Vagina (tissue), 2 donors: ENCODE results near the gene CCL5. TPM values are rescaled to one million over a fixed set of nuclear protein-coding genes. Genes with fewer than 3 reads are reported as not detected.

Experiments
- DNase-seq, 2 donors: peaks; one replicate each; pipeline ENCODE4 v3.0.0-alpha.2; 2017; ENCODE audit errors: extremely low spot score in 2 of 2
- H3K27ac ChIP-seq: fragments of 200-600 bp; sonication (generic); one replicate; pipeline ENCODE4 v1.5.1; 2019
- H3K27me3 ChIP-seq: fragments of 200-600 bp; sonication (generic); one replicate; pipeline ENCODE4 v1.5.1; 2019
- H3K36me3 ChIP-seq, 2 donors: fragments of 200-600 bp; sonication (generic); one replicate each; pipeline ENCODE4 v1.5.1; 2017 to 2019
- H3K4me1 ChIP-seq: fragments of 200-600 bp; sonication (generic); one replicate; pipeline ENCODE4 v1.5.1; 2019
- H3K4me3 ChIP-seq, 2 donors: fragments of 200-600 bp; sonication (generic); 1 replicate in 1 of 2; 2 replicates in 1 of 2; pipeline ENCODE4 v1.5.1; 2016 to 2019
- H3K9me3 ChIP-seq: fragments of 200-600 bp; sonication (generic); one replicate; pipeline ENCODE4 v1.5.1; 2019
- CTCF ChIP-seq, 3 experiments: fragments of 450-650 bp in 2 of 3; fragments of 200-600 bp in 1 of 3; sonication (generic) in 1 of 3; IDR thresholded peaks; one replicate each; pipeline ENCODE4 v1.5.1; 2017 to 2019; ENCODE audit warnings: antibody characterized with exemption in 3 of 3, mild to moderate bottlenecking in 2 of 3, moderate library complexity in 2 of 3
- POLR2A ChIP-seq, 2 donors: fragments of 450-650 bp; IDR thresholded peaks; one replicate each; pipeline ENCODE4 v1.6.1; 2017; ENCODE audit warnings: antibody characterized with exemption in 2 of 2, mild to moderate bottlenecking in 2 of 2, moderate library complexity in 2 of 2
- POLR2AphosphoS5 ChIP-seq, 2 donors: sonication (generic); formaldehyde crosslinking; IDR thresholded peaks; one replicate each; pipeline ENCODE4 v1.9.0; 2017; ENCODE audit warnings: antibody characterized with exemption in 2 of 2, mild to moderate bottlenecking in 2 of 2, low read depth in 1 of 2; ENCODE audit not compliant: insufficient read depth in 1 of 2
- intact Hi-C: fragments of 100-400 bp; cut with DNase I; formaldehyde crosslinking; loops from one replicate; pipeline ENCODE4 v1.15.1; 2023
- total RNA-seq: library from RNA; depleted of rRNA; stranded (reverse); fragments of >200 nt; gene quantifications from one replicate; pipeline ENCODE4 v1.2.3, GENCODE V29; 2016

The CCL5 gene
- total RNA-seq, 1 donor from 2014 or later = 4.9 TPM

DNA sequence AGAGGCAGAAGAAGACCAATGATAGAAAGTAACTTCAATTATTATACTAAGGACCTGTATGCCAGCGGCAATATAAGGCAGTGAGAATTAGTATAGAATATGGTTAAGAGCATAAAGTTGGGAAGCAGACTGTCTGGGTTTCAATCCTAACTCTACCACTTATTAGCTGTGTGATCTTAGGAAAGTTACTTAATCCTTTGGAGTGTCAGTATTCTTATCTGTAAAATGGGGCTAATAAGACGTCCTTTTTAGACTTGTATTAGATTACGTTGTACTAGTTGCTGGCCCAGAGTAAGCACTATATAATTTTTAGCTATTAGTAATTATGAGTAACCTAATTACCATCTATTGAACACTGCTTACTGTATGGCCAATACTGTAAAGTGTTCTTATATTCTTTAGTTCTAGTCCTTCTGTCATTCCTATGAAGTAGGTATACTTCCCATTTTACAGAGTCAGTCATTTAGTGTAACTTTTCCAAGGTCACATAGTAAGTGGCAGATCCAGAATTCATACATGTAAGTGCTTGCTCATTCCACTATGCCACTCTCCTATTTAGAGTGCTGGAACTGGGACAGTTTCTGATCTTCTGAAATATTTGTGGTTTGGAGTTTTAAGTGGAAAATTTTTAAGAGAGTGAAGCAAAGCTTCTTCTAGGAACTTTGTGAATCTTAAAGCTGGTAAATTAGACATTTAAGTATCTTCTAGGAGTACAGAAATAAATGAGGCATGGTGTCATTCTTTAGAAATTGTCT, 33.9 kb downstream of the CCL5 start:
- Histone ChIP-seq H3K36me3 (peaks cover 0 to 66% of the 10 kb centered on the region in 2 donors), H3K27me3 (no peaks in the 10 kb centered on the region), H3K4me1 (no peaks in the 10 kb centered on the region), H3K4me3 (no peak overlapping the region), H3K9me3 (no peaks in the 10 kb centered on the region), H3K27ac (no peak overlapping the region)
- no peak for TF ChIP-seq CTCF (IDR thresholded peaks at IDR 0.05)
- no peak for TF ChIP-seq POLR2AphosphoS5 (IDR thresholded peaks at IDR 0.05; ENCODE audit: insufficient read depth in 1 of 2, low read depth in 1 of 2)
- TF ChIP-seq POLR2A (IDR thresholded peaks at IDR 0.05) = no peak
- no peak for DNase-seq
- intact Hi-C loops = no loop called here

GRCh38 chr17:35844547-35844946, 35.6 kb downstream of the CCL5 start:
- no peak for TF ChIP-seq CTCF (IDR thresholded peaks at IDR 0.05)
- no peak for TF ChIP-seq POLR2A (IDR thresholded peaks at IDR 0.05)
- TF ChIP-seq POLR2AphosphoS5 (IDR thresholded peaks at IDR 0.05; ENCODE audit: insufficient read depth in 1 of 2, low read depth in 1 of 2) = no peak
- no peak overlapping the region for H3K27ac ChIP-seq
- H3K9me3 ChIP-seq = no peaks in the 10 kb centered on the region
- DNase-seq = no peak
- intact Hi-C loops = no loop called here
- no peak overlapping the region for H3K4me3 ChIP-seq
- H3K36me3 ChIP-seq = peaks cover 0 to 82% of the 10 kb centered on the region in 2 donors
- H3K4me1 ChIP-seq = no peaks in the 10 kb centered on the region
- H3K27me3 ChIP-seq = no peaks in the 10 kb centered on the region

DNA sequence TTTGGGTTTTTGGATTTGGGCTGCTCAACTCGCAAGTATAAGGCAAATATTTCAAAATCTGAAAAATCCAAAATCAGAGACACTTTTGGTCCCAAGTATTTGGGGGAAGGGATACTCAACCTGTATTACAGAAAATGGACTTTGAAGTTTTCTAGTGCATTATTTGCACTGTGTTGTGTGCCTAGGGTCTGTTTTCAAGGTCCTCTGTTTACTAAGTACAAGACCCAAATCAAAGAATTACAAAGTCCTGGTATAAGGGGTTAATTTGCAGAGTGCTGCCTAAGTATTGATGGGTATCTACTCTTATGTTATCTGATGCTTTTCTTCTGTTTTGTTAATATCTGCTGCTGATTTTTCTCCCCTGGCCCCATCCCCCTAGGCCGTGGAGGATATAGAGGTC, 36.5 kb downstream of the CCL5 start:
- Histone ChIP-seq H3K4me1 (no peaks in the 10 kb centered on the region), H3K4me3 (no peak overlapping the region), H3K27me3 (no peaks in the 10 kb centered on the region), H3K27ac (no peak overlapping the region), H3K36me3 (peaks cover 0 to 91% of the 10 kb centered on the region in 2 donors), H3K9me3 (no peaks in the 10 kb centered on the region)
- TF ChIP-seq POLR2AphosphoS5 (IDR thresholded peaks at IDR 0.05; ENCODE audit: insufficient read depth in 1 of 2, low read depth in 1 of 2) = no peak
- no peak for TF ChIP-seq POLR2A (IDR thresholded peaks at IDR 0.05)
- no peak for TF ChIP-seq CTCF (IDR thresholded peaks at IDR 0.05)
- intact Hi-C loops = no loop called here
- DNase-seq = no peak

DNA sequence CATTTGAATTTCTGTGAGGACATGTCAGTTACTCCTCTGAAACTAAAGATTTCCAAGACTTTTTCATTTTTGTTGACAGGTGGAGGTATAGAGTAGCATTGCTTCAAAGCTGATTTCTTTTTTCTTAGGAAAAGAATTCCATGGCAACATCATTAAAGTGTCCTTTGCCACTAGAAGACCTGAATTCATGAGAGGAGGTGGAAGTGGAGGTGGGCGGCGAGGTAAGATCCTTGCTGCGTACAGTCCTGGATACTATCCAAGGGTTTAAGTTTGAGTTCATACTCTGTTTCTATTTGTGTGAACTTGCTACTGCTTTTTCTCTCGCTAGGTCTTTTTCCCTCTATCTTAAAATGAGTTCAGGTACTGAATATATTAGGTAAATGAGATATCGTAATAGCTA, 37.9 kb downstream of the CCL5 start:
- intact Hi-C loops = no loop called here
- Histone ChIP-seq H3K27me3 (no peaks in the 10 kb centered on the region), H3K27ac (no peak overlapping the region), H3K4me3 (no peak overlapping the region), H3K4me1 (no peaks in the 10 kb centered on the region), H3K9me3 (no peaks in the 10 kb centered on the region), H3K36me3 (peaks cover 0 to 98% of the 10 kb centered on the region in 2 donors)
- DNase-seq = no peak
- TF ChIP-seq POLR2A (IDR thresholded peaks at IDR 0.05) = no peak
- TF ChIP-seq CTCF (IDR thresholded peaks at IDR 0.05) = no peak
- TF ChIP-seq POLR2AphosphoS5 (IDR thresholded peaks at IDR 0.05; ENCODE audit: insufficient read depth in 1 of 2, low read depth in 1 of 2) = no peak

DNA sequence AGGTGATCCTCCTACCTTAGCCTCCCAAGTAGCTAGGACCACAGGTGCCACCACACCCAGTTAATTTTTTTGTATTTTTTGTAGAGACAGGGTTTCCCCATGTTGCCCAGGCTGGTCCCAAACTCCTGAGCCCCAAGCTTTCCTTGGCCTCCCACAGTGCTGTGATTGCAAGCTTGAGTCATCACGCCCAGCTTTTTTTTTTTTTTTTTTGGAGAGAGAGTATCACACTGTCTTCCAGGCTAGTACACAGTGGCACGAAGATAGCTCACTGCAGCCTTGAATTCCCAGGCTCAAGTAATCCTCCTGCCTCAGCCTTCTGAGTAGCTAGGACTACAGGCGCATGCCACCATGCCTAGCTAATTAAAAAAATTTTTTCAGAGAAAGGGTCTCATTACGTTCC, 38.7 kb downstream of the CCL5 start:
- Histone ChIP-seq H3K4me3 (no peak overlapping the region), H3K9me3 (no peaks in the 10 kb centered on the region), H3K36me3 (peaks cover under 1 to 98% of the 10 kb centered on the region in 2 donors), H3K27me3 (no peaks in the 10 kb centered on the region), H3K4me1 (no peaks in the 10 kb centered on the region), H3K27ac (no peak overlapping the region)
- DNase-seq = no peak
- intact Hi-C loops = no loop called here
- no peak for TF ChIP-seq POLR2AphosphoS5 (IDR thresholded peaks at IDR 0.05; ENCODE audit: insufficient read depth in 1 of 2, low read depth in 1 of 2)
